ENCODE measurements around the gene JPH3.

JPH3 gene

GRCh38 chr16:87587636-87588035 lies 14.7 kb upstream of the JPH3 start:
- Histone ChIP-seq H3K9ac (ENCODE audit: low read depth, low read length) (no peak overlapping the region), H3K27me3 (ENCODE audit: control insufficient read depth, insufficient read depth, low read length) (no peaks in the 10 kb centered on the region), H3K36me3 (ENCODE audit: control insufficient read depth, insufficient read depth, low read length) (no peaks in the 10 kb centered on the region), H3K9me3 (ENCODE audit: control insufficient read depth, insufficient read depth, low read length) (no peaks in the 10 kb centered on the region), H3K4me1 (ENCODE audit: control insufficient read depth, insufficient read depth, low read length) (peaks cover 6% of the 10 kb centered on the region), H3K4me3 (ENCODE audit: low read depth, low read length) (no peak overlapping the region)

- Histone ChIP-seq H3K4me1 (ENCODE audit: control insufficient read depth, insufficient read depth, low read length) (peaks cover 2% of the 10 kb centered on the region), H3K27me3 (ENCODE audit: control insufficient read depth, insufficient read depth, low read length) (no peaks in the 10 kb centered on the region), H3K4me3 (ENCODE audit: low read depth, low read length) (no peak overlapping the region), H3K9me3 (ENCODE audit: control insufficient read depth, insufficient read depth, low read length) (no peaks in the 10 kb centered on the region), H3K36me3 (ENCODE audit: control insufficient read depth, insufficient read depth, low read length) (no peaks in the 10 kb centered on the region), H3K9ac (ENCODE audit: low read depth, low read length) (no peak overlapping the region)
Measured at GRCh38 chr16:87592018-87592712, 10.1 kb upstream of the JPH3 start.

- Histone ChIP-seq H3K9ac (ENCODE audit: low read depth, low read length) (no peak overlapping the region), H3K9me3 (ENCODE audit: control insufficient read depth, insufficient read depth, low read length) (no peaks in the 10 kb centered on the region), H3K27me3 (ENCODE audit: control insufficient read depth, insufficient read depth, low read length) (peaks cover 3% of the 10 kb centered on the region), H3K36me3 (ENCODE audit: control insufficient read depth, insufficient read depth, low read length) (no peaks in the 10 kb centered on the region), H3K4me3 (ENCODE audit: low read depth, low read length) (no peak overlapping the region), H3K4me1 (ENCODE audit: control insufficient read depth, insufficient read depth, low read length) (peaks cover 2% of the 10 kb centered on the region)
Measured at GRCh38 chr16:87593710-87594258, 8.5 kb upstream of the JPH3 start.

- Histone ChIP-seq H3K27me3 (ENCODE audit: control insufficient read depth, insufficient read depth, low read length) (peaks cover 3% of the 10 kb centered on the region), H3K4me3 (ENCODE audit: low read depth, low read length) (no peak overlapping the region), H3K9me3 (ENCODE audit: control insufficient read depth, insufficient read depth, low read length) (no peaks in the 10 kb centered on the region), H3K9ac (ENCODE audit: low read depth, low read length) (no peak overlapping the region), H3K4me1 (ENCODE audit: control insufficient read depth, insufficient read depth, low read length) (peaks cover under 1% of the 10 kb centered on the region), H3K36me3 (ENCODE audit: control insufficient read depth, insufficient read depth, low read length) (no peaks in the 10 kb centered on the region)
Measured at GRCh38 chr16:87595712-87596111, 6.6 kb upstream of the JPH3 start.

GRCh38 chr16:87597324-87597830 lies 4.9 kb upstream of the JPH3 start:
- Histone ChIP-seq H3K4me1 (ENCODE audit: control insufficient read depth, insufficient read depth, low read length) (peaks cover 4% of the 10 kb centered on the region), H3K9me3 (ENCODE audit: control insufficient read depth, insufficient read depth, low read length) (no peaks in the 10 kb centered on the region), H3K27me3 (ENCODE audit: control insufficient read depth, insufficient read depth, low read length) (peaks cover 3% of the 10 kb centered on the region), H3K9ac (ENCODE audit: low read depth, low read length) (no peak overlapping the region), H3K4me3 (ENCODE audit: low read depth, low read length) (no peak overlapping the region), H3K36me3 (ENCODE audit: control insufficient read depth, insufficient read depth, low read length) (no peaks in the 10 kb centered on the region)

- H3K36me3 ChIP-seq (ENCODE audit: control insufficient read depth, insufficient read depth, low read length), result peaks cover 2% of the 10 kb centered on the region
- no peak overlapping the region for H3K4me3 ChIP-seq (ENCODE audit: low read depth, low read length)
- H3K9me3 ChIP-seq (ENCODE audit: control insufficient read depth, insufficient read depth, low read length), result no peaks in the 10 kb centered on the region
- H3K9ac ChIP-seq (ENCODE audit: low read depth, low read length), result no peak overlapping the region
- peaks cover 4% of the 10 kb centered on the region for H3K4me1 ChIP-seq (ENCODE audit: control insufficient read depth, insufficient read depth, low read length)
- H3K27me3 ChIP-seq (ENCODE audit: control insufficient read depth, insufficient read depth, low read length), result peaks cover 3% of the 10 kb centered on the region
Measured at GRCh38 chr16:87598431-87598830, 3.9 kb upstream of the JPH3 start.

- Histone ChIP-seq H3K9ac (ENCODE audit: low read depth, low read length) (no peak overlapping the region), H3K27me3 (ENCODE audit: control insufficient read depth, insufficient read depth, low read length) (peaks cover 8% of the 10 kb centered on the region), H3K9me3 (ENCODE audit: control insufficient read depth, insufficient read depth, low read length) (no peaks in the 10 kb centered on the region), H3K4me3 (ENCODE audit: low read depth, low read length) (no peak overlapping the region), H3K36me3 (ENCODE audit: control insufficient read depth, insufficient read depth, low read length) (peaks cover 2% of the 10 kb centered on the region), H3K4me1 (ENCODE audit: control insufficient read depth, insufficient read depth, low read length) (peaks cover 8% of the 10 kb centered on the region)
Measured at GRCh38 chr16:87600246-87600645, 2.1 kb upstream of the JPH3 start.

- H3K9me3 ChIP-seq (ENCODE audit: control insufficient read depth, insufficient read depth, low read length), result no peaks in the 10 kb centered on the region
- peaks cover 8% of the 10 kb centered on the region for H3K27me3 ChIP-seq (ENCODE audit: control insufficient read depth, insufficient read depth, low read length)
- peak overlapping the region; percentile 47 for H3K9ac ChIP-seq (ENCODE audit: low read depth, low read length)
- H3K36me3 ChIP-seq (ENCODE audit: control insufficient read depth, insufficient read depth, low read length), result peaks cover 2% of the 10 kb centered on the region
- peak overlapping the region; percentile 82 for H3K4me3 ChIP-seq (ENCODE audit: low read depth, low read length)
- H3K4me1 ChIP-seq (ENCODE audit: control insufficient read depth, insufficient read depth, low read length), result peaks cover 8% of the 10 kb centered on the region
Measured at GRCh38 chr16:87601401-87601981, 817 bp upstream of the JPH3 start.

GRCh38 chr16:87602821-87603683 lies 744 bp downstream of the JPH3 start:
- peaks cover 8% of the 10 kb centered on the region for H3K27me3 ChIP-seq (ENCODE audit: control insufficient read depth, insufficient read depth, low read length)
- H3K36me3 ChIP-seq (ENCODE audit: control insufficient read depth, insufficient read depth, low read length), result peaks cover 2% of the 10 kb centered on the region
- H3K9me3 ChIP-seq (ENCODE audit: control insufficient read depth, insufficient read depth, low read length), result no peaks in the 10 kb centered on the region
- H3K4me1 ChIP-seq (ENCODE audit: control insufficient read depth, insufficient read depth, low read length), result peaks cover 8% of the 10 kb centered on the region
- peak overlapping the region; percentile 81 for H3K9ac ChIP-seq (ENCODE audit: low read depth, low read length)
- peak overlapping the region; percentile 92 for H3K4me3 ChIP-seq (ENCODE audit: low read depth, low read length)

- H3K4me3 ChIP-seq (ENCODE audit: low read depth, low read length), result peak overlapping the region; percentile 92
Measured at GRCh38 chr16:87603684-87604633, 1.7 kb downstream of the JPH3 start.

More at GRCh38 chr16:87603684-87604633, 1.7 kb downstream of the JPH3 start:
- H3K9me3 ChIP-seq (ENCODE audit: control insufficient read depth, insufficient read depth, low read length), result no peaks in the 10 kb centered on the region
- peaks cover 10% of the 10 kb centered on the region for H3K4me1 ChIP-seq (ENCODE audit: control insufficient read depth, insufficient read depth, low read length)
- H3K36me3 ChIP-seq (ENCODE audit: control insufficient read depth, insufficient read depth, low read length), result peaks cover 2% of the 10 kb centered on the region
- peak overlapping the region; percentile 81 for H3K9ac ChIP-seq (ENCODE audit: low read depth, low read length)
- peaks cover 5% of the 10 kb centered on the region for H3K27me3 ChIP-seq (ENCODE audit: control insufficient read depth, insufficient read depth, low read length)

All from iPS-15b (cell line).